ENCODE measurements around the gene FKTN.

Gene FKTN

GRCh38 chr9:105670315-105670714, 112.4 kb downstream of the FKTN start:
- no peak for TF ChIP-seq CTCF (IDR thresholded peaks at IDR 0.05; ENCODE audit: insufficient read depth, low read length, poor library complexity, severe bottlenecking)
- H3K36me3 ChIP-seq (ENCODE audit: control insufficient read depth, insufficient read depth, low read length) = no peaks in the 10 kb centered on the region
- DNase-seq (ENCODE audit: extremely low read depth, insufficient read length) = no peak
- H3K27me3 ChIP-seq (replicated peaks; ENCODE audit: control insufficient read depth, insufficient read depth, low read length) = no peaks in the 10 kb centered on the region
- no peak overlapping the region for H3K4me3 ChIP-seq (replicated peaks; ENCODE audit: low read depth, low read length)

GRCh38 chr9:105670775-105671174, 112.8 kb downstream of the FKTN start:
- no peak overlapping the region for H3K4me3 ChIP-seq (replicated peaks; ENCODE audit: low read depth, low read length)
- DNase-seq (ENCODE audit: extremely low read depth, insufficient read length) = no peak

DNA sequence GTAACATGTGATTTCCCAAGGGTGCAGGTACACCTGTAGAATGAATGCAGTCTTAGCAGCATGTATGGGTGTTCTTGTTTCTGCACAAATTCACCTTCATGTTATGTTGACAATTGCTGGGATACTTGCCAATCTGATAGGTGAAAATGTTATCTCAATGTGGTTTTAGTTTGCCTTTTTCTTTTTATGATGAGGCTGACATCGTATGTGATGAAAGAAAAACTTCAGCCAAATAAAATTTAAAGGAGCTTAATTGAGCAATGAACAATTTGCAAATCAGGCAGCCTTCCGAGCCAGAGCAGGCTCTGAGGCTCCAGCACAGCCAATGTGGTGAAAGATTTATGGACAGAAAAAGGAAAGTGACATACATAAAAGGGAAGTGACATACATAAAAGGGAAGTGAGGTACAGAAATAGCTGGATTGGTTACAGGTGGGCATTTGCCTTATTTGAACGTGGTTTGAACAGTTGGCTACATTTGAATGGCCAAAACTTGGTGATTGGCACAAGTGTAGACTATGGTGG, 114.8 kb downstream of the FKTN start:
- Histone ChIP-seq H3K4me3 (replicated peaks; ENCODE audit: low read depth, low read length) (no peak overlapping the region), H3K27me3 (replicated peaks; ENCODE audit: control insufficient read depth, insufficient read depth, low read length) (no peaks in the 10 kb centered on the region), H3K36me3 (ENCODE audit: control insufficient read depth, insufficient read depth, low read length) (no peaks in the 10 kb centered on the region)
- TF ChIP-seq CTCF (IDR thresholded peaks at IDR 0.05; ENCODE audit: insufficient read depth, low read length, poor library complexity, severe bottlenecking) = no peak
- no peak for DNase-seq (ENCODE audit: extremely low read depth, insufficient read length)

More at GRCh38 chr9:105670775-105671174, 112.8 kb downstream of the FKTN start:
- H3K27me3 ChIP-seq (replicated peaks; ENCODE audit: control insufficient read depth, insufficient read depth, low read length) = no peaks in the 10 kb centered on the region
- TF ChIP-seq CTCF (IDR thresholded peaks at IDR 0.05; ENCODE audit: insufficient read depth, low read length, poor library complexity, severe bottlenecking) = no peak
- no peaks in the 10 kb centered on the region for H3K36me3 ChIP-seq (ENCODE audit: control insufficient read depth, insufficient read depth, low read length)

GRCh38 chr9:105673850-105674387, 116.0 kb downstream of the FKTN start:
- no peak overlapping the region for H3K4me3 ChIP-seq (replicated peaks; ENCODE audit: low read depth, low read length)

DNA sequence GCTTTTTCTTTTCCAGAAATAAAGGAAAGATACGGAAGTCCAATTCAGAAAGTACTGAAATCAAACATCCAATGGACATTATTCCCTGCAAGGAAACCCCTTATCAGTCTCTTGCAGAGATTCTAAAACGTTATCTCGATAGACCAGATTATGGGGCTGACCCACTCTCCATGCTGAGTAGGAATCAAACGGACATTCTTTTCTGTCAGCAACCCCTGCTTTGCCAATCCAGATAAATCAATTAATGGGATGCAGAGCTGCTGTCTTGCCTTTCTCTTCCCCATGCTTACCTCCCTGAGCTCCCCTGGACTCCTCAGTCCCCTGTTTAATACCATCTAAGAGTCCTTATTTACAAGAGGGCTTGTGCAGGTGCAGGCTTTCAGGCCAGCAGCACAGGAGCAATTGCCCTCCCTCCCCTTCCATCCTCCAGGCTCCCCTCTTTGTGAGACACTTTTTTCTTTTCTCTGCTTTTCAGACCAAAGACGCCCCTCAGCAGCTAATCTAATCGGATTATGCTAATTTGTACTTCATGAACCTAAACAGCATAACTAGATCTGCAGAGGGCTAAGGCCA, 118.5 kb downstream of the FKTN start:
- Histone ChIP-seq H3K27me3 (replicated peaks; ENCODE audit: control insufficient read depth, insufficient read depth, low read length) (no peaks in the 10 kb centered on the region), H3K4me3 (replicated peaks; ENCODE audit: low read depth, low read length) (no peak overlapping the region), H3K36me3 (ENCODE audit: control insufficient read depth, insufficient read depth, low read length) (no peaks in the 10 kb centered on the region)
- TF ChIP-seq CTCF (IDR thresholded peaks at IDR 0.05; ENCODE audit: insufficient read depth, low read length, poor library complexity, severe bottlenecking) = no peak
- no peak for DNase-seq (ENCODE audit: extremely low read depth, insufficient read length)

More at GRCh38 chr9:105673850-105674387, 116.0 kb downstream of the FKTN start:
- Histone ChIP-seq H3K36me3 (ENCODE audit: control insufficient read depth, insufficient read depth, low read length) (no peaks in the 10 kb centered on the region), H3K27me3 (replicated peaks; ENCODE audit: control insufficient read depth, insufficient read depth, low read length) (no peaks in the 10 kb centered on the region)
- no peak for TF ChIP-seq CTCF (IDR thresholded peaks at IDR 0.05; ENCODE audit: insufficient read depth, low read length, poor library complexity, severe bottlenecking)
- no peak for DNase-seq (ENCODE audit: extremely low read depth, insufficient read length)

All from GM06990 (cell line).